Heart left ventricle (tissue), 13 donors: ENCODE results near the gene ARMC8.

Source experiments
- POLR2A ChIP-seq, 2 donors: fragments of 450-650 bp; IDR thresholded peaks; one replicate each; pipeline ENCODE4 v1.6.1; 2017; ENCODE audit warnings: antibody characterized with exemption in 2 of 2, mild to moderate bottlenecking in 2 of 2, moderate library complexity in 2 of 2
- TF ChIP-seq, protein P1 (sequence below), 12 donors: fragments of 200-600 bp; sonication (generic) in 4 of 12; IDR thresholded peaks; one replicate each; pipeline versions ENCODE4 v1.5.0 to v1.8.0; 2018 to 2022; ENCODE audit warnings: antibody characterized with exemption in 12 of 12, mild to moderate bottlenecking in 5 of 12
- donor health status: ischemic (EF 13 %, LVEDD 7.1; RV severe dilation, severe dysfunction).
- donor health status: DM: no; HTN: yes; CAD: no.
- donor health status: DM: no; HTN: no; CAD: no.
- donor health status: ischemic (EF 25% LVEDD 6.9; RV normal size, moderate dysfunction).
- donor health status: ischemic (EF 25% LVEDD 5.7; RV mildly dilated, moderate dysfunction).
- donor health status: ischemic (EF 35%, LVEDD 5.7; RV mildly dilated, moderate dysfunction).
- donor health status: nonischemic (EF 11% LVEDD 7.7; RV severe dilation, severe dysfunction).
- donor health status: DM: yes; HTN: yes; CAD: no.
- donor health status: PGD.
- donor health status: ischemic (EF 29% LVEDD 5.4; RV normal size, mild dysfunction).
- donor health status: nonischemic (EF 23%, LVEDD 6.1; RV moderate dilation, normal function).

DNA sequence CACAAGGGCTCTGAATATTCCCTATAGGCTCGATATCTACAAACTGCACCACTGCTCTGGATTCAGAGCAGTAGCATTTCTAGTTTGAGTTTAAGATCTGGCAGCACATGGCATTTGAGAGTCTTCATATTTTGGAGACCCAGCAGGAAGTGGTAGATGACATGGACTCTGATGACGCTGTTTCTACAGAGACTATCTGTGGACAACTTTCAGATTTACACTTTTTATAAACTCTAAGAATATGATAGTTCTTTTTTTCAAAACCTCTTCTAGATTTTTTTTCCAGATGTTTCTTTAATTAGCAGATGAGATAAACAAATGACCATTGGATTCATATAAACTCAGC is 35.8 kb downstream of the ARMC8 start:
- TF ChIP-seq, protein P1, sequence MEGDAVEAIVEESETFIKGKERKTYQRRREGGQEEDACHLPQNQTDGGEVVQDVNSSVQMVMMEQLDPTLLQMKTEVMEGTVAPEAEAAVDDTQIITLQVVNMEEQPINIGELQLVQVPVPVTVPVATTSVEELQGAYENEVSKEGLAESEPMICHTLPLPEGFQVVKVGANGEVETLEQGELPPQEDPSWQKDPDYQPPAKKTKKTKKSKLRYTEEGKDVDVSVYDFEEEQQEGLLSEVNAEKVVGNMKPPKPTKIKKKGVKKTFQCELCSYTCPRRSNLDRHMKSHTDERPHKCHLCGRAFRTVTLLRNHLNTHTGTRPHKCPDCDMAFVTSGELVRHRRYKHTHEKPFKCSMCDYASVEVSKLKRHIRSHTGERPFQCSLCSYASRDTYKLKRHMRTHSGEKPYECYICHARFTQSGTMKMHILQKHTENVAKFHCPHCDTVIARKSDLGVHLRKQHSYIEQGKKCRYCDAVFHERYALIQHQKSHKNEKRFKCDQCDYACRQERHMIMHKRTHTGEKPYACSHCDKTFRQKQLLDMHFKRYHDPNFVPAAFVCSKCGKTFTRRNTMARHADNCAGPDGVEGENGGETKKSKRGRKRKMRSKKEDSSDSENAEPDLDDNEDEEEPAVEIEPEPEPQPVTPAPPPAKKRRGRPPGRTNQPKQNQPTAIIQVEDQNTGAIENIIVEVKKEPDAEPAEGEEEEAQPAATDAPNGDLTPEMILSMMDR (IDR thresholded peaks at IDR 0.05), result no peak
- TF ChIP-seq POLR2A (IDR thresholded peaks at IDR 0.05), result no peak
